H1 (cell line): ENCODE results near the gene BORCS6. TPM values are rescaled to one million over a fixed set of nuclear protein-coding genes. Genes with fewer than 3 reads are reported as not detected.

Experiments
- CTCF ChIA-PET: fragments of 300-600 bp; sonication (Branson Sonifier 250); formaldehyde crosslinking; loops from one replicate; lab custom pipeline; 2021; ENCODE audit not compliant: partially characterized antibody; lab: Charles Lee
- POLR2A ChIA-PET: fragments of 300-600 bp; sonication (Branson Sonifier 250); formaldehyde crosslinking; loops from one replicate; lab custom pipeline; 2021; ENCODE audit warnings: inconsistent platforms; ENCODE audit not compliant: partially characterized antibody; lab: Charles Lee
- DNase-seq, 2 experiments: peaks; one replicate each; pipeline versions ENCODE4 v3.0.0 to v3.0.0-alpha.2; 2010 to 2022; ENCODE audit warnings: low spot score in 2 of 2, low read depth in 1 of 2, mixed read lengths in 1 of 2
- FAIRE-seq: peaks from 2 replicates; lab custom pipeline; 2011; peaks lifted over from hg19 to GRCh38; lab: Jason Lieb, UNC
- H2AFZ ChIP-seq: 2 replicates; pipeline ENCODE4 v1.8.1; 2012; ENCODE audit warnings: low read length, inconsistent platforms
- H2AK5ac ChIP-seq: 2 replicates; pipeline ENCODE4 v1.6.1; 2013; ENCODE audit warnings: low read depth, low read length
- H2BK120ac ChIP-seq: replicated peaks from 2 replicates; pipeline ENCODE3; 2013; ENCODE audit warnings: low read depth, low read length, inconsistent platforms
- H2BK12ac ChIP-seq: 2 replicates; pipeline ENCODE4 v1.6.1; 2013; ENCODE audit warnings: low read depth, low read length
- H2BK15ac ChIP-seq: 2 replicates; pipeline ENCODE4 v1.6.1; 2013; ENCODE audit warnings: low read length
- H2BK20ac ChIP-seq: 2 replicates; pipeline ENCODE4 v1.6.1; 2013; ENCODE audit warnings: low read length
- H2BK5ac ChIP-seq: 2 replicates; pipeline ENCODE4 v1.6.1; 2013; ENCODE audit warnings: low read depth, low read length
- H3K14ac ChIP-seq: 2 replicates; pipeline ENCODE4 v1.6.1; 2013; ENCODE audit warnings: inconsistent platforms; ENCODE audit not compliant: insufficient read length
- H3K18ac ChIP-seq: 2 replicates; pipeline ENCODE4 v1.6.1; 2013; ENCODE audit warnings: low read length; ENCODE audit errors: extremely low read depth
- H3K23ac ChIP-seq: 2 replicates; pipeline ENCODE4 v1.6.1; 2013; ENCODE audit warnings: inconsistent platforms; ENCODE audit not compliant: insufficient read length
- H3K23me2 ChIP-seq: 2 replicates; pipeline ENCODE4 v1.6.1; 2013; ENCODE audit warnings: low read depth, low read length
- H3K27ac ChIP-seq: 2 replicates; pipeline ENCODE4 v1.6.1; 2011; ENCODE audit warnings: low read depth, low read length, inconsistent platforms
- H3K27me3 ChIP-seq, 4 experiments: replicated peaks in 1 of 4; 1 replicate in 1 of 4; 2 replicates in 3 of 4; pipeline versions ENCODE4 v1.6.1 to v1.8.1; 2011 to 2013; ENCODE audit warnings: low read length in 3 of 4, mild to moderate bottlenecking in 3 of 4, inconsistent platforms in 2 of 4, mixed read lengths in 2 of 4, moderate library complexity in 1 of 4; ENCODE audit not compliant: control insufficient read depth in 3 of 4, insufficient read depth in 3 of 4; ENCODE audit errors: extremely low read depth in 1 of 4
- H3K36me3 ChIP-seq, 4 experiments: 2 replicates each; pipeline versions ENCODE4 v1.6.1 to v1.8.1; 2011 to 2013; ENCODE audit warnings: mild to moderate bottlenecking in 4 of 4, low read length in 3 of 4, moderate library complexity in 2 of 4, control low read depth in 1 of 4, inconsistent platforms in 1 of 4; ENCODE audit not compliant: insufficient read depth in 4 of 4, control insufficient read depth in 2 of 4
- H3K4ac ChIP-seq: replicated peaks from 2 replicates; pipeline ENCODE3; 2013; ENCODE audit warnings: low read length, low read depth, mixed read lengths, inconsistent platforms; ENCODE audit not compliant: insufficient read length
- H3K4me1 ChIP-seq, 4 experiments: replicated peaks in 1 of 4; 1 replicate in 1 of 4; 2 replicates in 3 of 4; pipeline versions ENCODE4 v1.6.1 to v1.8.1; 2011 to 2013; ENCODE audit warnings: low read length in 3 of 4, inconsistent platforms in 2 of 4, mixed read lengths in 1 of 4; ENCODE audit not compliant: insufficient read depth in 4 of 4, control insufficient read depth in 3 of 4
- H3K4me2 ChIP-seq, 2 experiments: 2 replicates each; pipeline versions ENCODE4 v1.6.1 to v1.8.1; 2011 to 2013; ENCODE audit warnings: low read depth in 2 of 2, low read length in 2 of 2, control low read depth in 1 of 2, inconsistent platforms in 1 of 2, mild to moderate bottlenecking in 1 of 2; ENCODE audit not compliant: insufficient read depth in 1 of 2
- H3K4me3 ChIP-seq, 4 experiments: fragments of 200-600, 300-600 bp in 1 of 4; sonication (generic), shearing (Covaris generic), sonication (Bioruptor Twin) in 1 of 4; 2 replicates each; pipeline versions ENCODE4 v1.5.1 to v1.8.1; 2011 to 2016; ENCODE audit warnings: low read length in 4 of 4, low read depth in 3 of 4, control low read depth in 2 of 4, inconsistent platforms in 2 of 4, mild to moderate bottlenecking in 2 of 4, mixed read lengths in 1 of 4, moderate library complexity in 1 of 4; ENCODE audit not compliant: insufficient read depth in 2 of 4; ENCODE audit errors: extremely low read depth in 1 of 4
- H3K56ac ChIP-seq: replicated peaks from 2 replicates; pipeline ENCODE3; 2013; ENCODE audit warnings: low read depth, mild to moderate bottlenecking, mixed read lengths, low read length, inconsistent platforms; ENCODE audit not compliant: insufficient read length
- H3K79me1 ChIP-seq: 2 replicates; pipeline ENCODE4 v1.6.1; 2013; ENCODE audit warnings: low read depth, low read length, control low read depth
- H3K79me2 ChIP-seq, 2 experiments: 2 replicates each; pipeline versions ENCODE4 v1.6.1 to v1.8.1; 2012 to 2013; ENCODE audit warnings: low read length in 2 of 2, mild to moderate bottlenecking in 2 of 2, inconsistent platforms in 1 of 2; ENCODE audit not compliant: insufficient read depth in 2 of 2, control insufficient read depth in 1 of 2
- H3K9ac ChIP-seq, 4 experiments: replicated peaks in 1 of 4; 1 replicate in 1 of 4; 2 replicates in 3 of 4; pipeline versions ENCODE4 v1.6.1 to v1.8.1; 2011 to 2013; ENCODE audit warnings: low read depth in 3 of 4, low read length in 3 of 4, control low read depth in 2 of 4, mild to moderate bottlenecking in 2 of 4, moderate library complexity in 2 of 4, inconsistent platforms in 1 of 4; ENCODE audit errors: extremely low read depth in 1 of 4
- H3K9me3 ChIP-seq, 2 experiments: 2 replicates each; pipeline versions ENCODE4 v1.6.1 to v1.8.1; 2012 to 2013; ENCODE audit warnings: mild to moderate bottlenecking in 2 of 2, moderate library complexity in 2 of 2, control low read depth in 1 of 2, inconsistent platforms in 1 of 2, low read depth in 1 of 2, low read length in 1 of 2, mixed read lengths in 1 of 2; ENCODE audit not compliant: insufficient read depth in 2 of 2
- H4K20me1 ChIP-seq, 2 experiments: replicated peaks in 1 of 2; 2 replicates each; pipeline versions ENCODE3 to v1.8.1; 2011 to 2013; ENCODE audit warnings: inconsistent platforms in 2 of 2, low read length in 2 of 2, mild to moderate bottlenecking in 1 of 2; ENCODE audit not compliant: insufficient read depth in 2 of 2, control insufficient read depth in 1 of 2
- H4K5ac ChIP-seq: 2 replicates; pipeline ENCODE4 v1.6.1; 2013; ENCODE audit warnings: low read length, low read depth, mixed read lengths, inconsistent platforms; ENCODE audit not compliant: insufficient read length
- H4K8ac ChIP-seq: 2 replicates; pipeline ENCODE4 v1.8.0; 2013; ENCODE audit warnings: mild to moderate bottlenecking, moderate library complexity, low read length, inconsistent platforms; ENCODE audit not compliant: insufficient read depth; ENCODE audit errors: extremely low read depth
- H4K91ac ChIP-seq: replicated peaks from 2 replicates; pipeline ENCODE3; 2013; ENCODE audit warnings: low read length, mixed read lengths, inconsistent platforms; ENCODE audit not compliant: insufficient read length
- CREB1 ChIP-seq: IDR thresholded peaks from 2 replicates; pipeline ENCODE4 v1.6.1; 2012; ENCODE audit warnings: inconsistent platforms
- KDM4A ChIP-seq: IDR thresholded peaks from one replicate; pipeline ENCODE4 v1.7.1; 2012; ENCODE audit warnings: low read depth, mild to moderate bottlenecking, moderate library complexity, low read length, inconsistent platforms; ENCODE audit not compliant: severe bottlenecking
- POLR2A ChIP-seq, 2 experiments: IDR thresholded peaks; 1 replicate in 1 of 2; 2 replicates in 1 of 2; pipeline ENCODE4 v1.6.1; 2011; ENCODE audit warnings: low read depth in 2 of 2, low read length in 2 of 2, mild to moderate bottlenecking in 2 of 2; ENCODE audit errors: control extremely low read depth in 1 of 2
- SIX5 ChIP-seq: IDR thresholded peaks from 2 replicates; pipeline ENCODE4 v1.6.1; 2011; ENCODE audit warnings: mild to moderate bottlenecking, low read depth, low read length
- WGBS, 2 experiments: shearing (Covaris generic) in 1 of 2; methylation state at CpG; one replicate each; pipeline versions ENCODE4 v1.1.6 to v1.1.7; 2013 to 2015; ENCODE audit warnings: low lambda C conversion rate in 2 of 2, mixed read lengths in 2 of 2, inconsistent platforms in 1 of 2, low coverage in 1 of 2, missing lambda C conversion rate in 1 of 2; ENCODE audit not compliant: insufficient replicate concordance in 2 of 2, insufficient coverage in 1 of 2, insufficient read length in 1 of 2; ENCODE audit errors: extremely low coverage in 1 of 2, missing lambda C conversion rate in 1 of 2; 5-methylcytosine and 5-hydroxymethylcytosine counted together
- polyA plus RNA-seq, 7 experiments: library from polyadenylated mRNA; depleted of rRNA in 3 of 7; stranded (reverse) in 5 of 7; unstranded in 2 of 7; fragments of >200 nt in 5 of 7; fragments of 200-250 nt in 2 of 7; gene quantifications; 1 replicate in 5 of 7; 2 replicates in 1 of 7; 4 replicates in 1 of 7; pipeline versions ENCODE4 v1.2.1 to v1.2.3, GENCODE V29; 2011 to 2013; ENCODE audit warnings: missing spikeins in 2 of 7, mixed read lengths in 2 of 7
- total RNA-seq: library from RNA; stranded (reverse); fragmentation: NEBNext Ultra II Directional; extraction: Animal tissue kit (Norgen Biotek cat#: 25700); gene quantifications from 2 replicates; pipeline ENCODE4 v1.2.1, GENCODE V29; 2021

BORCS6 gene
- total and polyA plus RNA-seq, 2 of the 8 experiments (the other 6 are each of a cell fraction or from before 2014, with no cell fraction given): 3.3 to 3.6 TPM

GRCh38 chr17:8138374-8138671, 51.7 kb downstream of the BORCS6 start:
- no peak overlapping the region for H3K27ac ChIP-seq
- no peak overlapping the region for H2BK20ac ChIP-seq
- H3K18ac ChIP-seq: peak overlapping the region; percentile 71; the same call in 1 of the 2 replicates
- H3K27me3 ChIP-seq: peaks cover 0 to 7% (median 2%) of the 10 kb centered on the region in 4 experiments; a peak in 4 of 7 replicates
- FAIRE-seq: no peak
- H3K79me2 ChIP-seq: no peaks in the 10 kb centered on the region
- H3K56ac ChIP-seq: no peak overlapping the region
- H4K91ac ChIP-seq: no peak overlapping the region
- 0 out of 2 replicates have a peak overlapping the region, but pooled peaks have one; percentile 92 for H2BK15ac ChIP-seq
- peak overlapping the region; percentile 51 to 55 (median 53); a peak in 5 of 7 replicates for H3K9ac ChIP-seq
- H3K36me3 ChIP-seq: peaks cover 3 to 16% (median 8%) of the 10 kb centered on the region in 4 experiments
- H2BK120ac ChIP-seq: no peak overlapping the region
- WGBS, 2 experiments: 4% methylated on average over 7 of the region's 7 CpGs; no CpG with 5 or more reads in 1 of the 2 experiments
- no peak overlapping the region for H3K14ac ChIP-seq
- peak overlapping the region; percentile 99 for H2AFZ ChIP-seq
- H4K20me1 ChIP-seq: peaks cover 0 to 4% of the 10 kb centered on the region in 2 experiments
- no peak overlapping the region for H2AK5ac ChIP-seq
- TF ChIP-seq SIX5 (no peak), KDM4A (peak; percentile 38), POLR2A (IDR thresholded peaks at IDR 0.05; ENCODE audit: control extremely low read depth in 1 of 2, low read depth in 2 of 2, low read length in 2 of 2) (0 out of 3 replicates have a peak, but pooled peaks of 1 of the 2 experiments have one; percentile 12), CREB1 (no peak)
- no peak overlapping the region for H2BK5ac ChIP-seq
- peaks cover 9% of the 10 kb centered on the region for H3K23me2 ChIP-seq
- peak overlapping the region; percentile 86 to 98 (median 92) for H3K4me3 ChIP-seq
- H3K23ac ChIP-seq: no peak overlapping the region
- ChIA-PET CTCF (interaction anchor here (0.7 to 14.1 kb wide), 22 partner anchors 11 to 127 kb away, joined by 3 to 133 read pairs (median 4); partner anchors contain the start of genes ALOXE3, TMEM107 and VAMP2), POLR2A (interaction anchor here (0.9 to 10.3 kb wide), 10 partner anchors 10 to 149 kb away, joined by 4 to 76 read pairs (median 12); partner anchors contain the start of genes AURKB, HES7, PER1 and VAMP2)
- no peaks in the 10 kb centered on the region for H3K9me3 ChIP-seq
- H4K5ac ChIP-seq: no peak overlapping the region
- H3K79me1 ChIP-seq: no peaks in the 10 kb centered on the region
- H3K4me2 ChIP-seq: peak overlapping the region; percentile 85 to 99
- DNase-seq: no peak
- H2BK12ac ChIP-seq: peak overlapping the region; percentile 87; the same call in 1 of the 2 replicates
- H3K4me1 ChIP-seq: peaks cover 0 to 12% (median 8%) of the 10 kb centered on the region in 4 experiments; a peak in 6 of 7 replicates
- no peak overlapping the region for H4K8ac ChIP-seq
- H3K4ac ChIP-seq: no peak overlapping the region
